PC-9 (cell line): ENCODE measurements around the gene NKX6-2. TPM values are rescaled to one million over a fixed set of nuclear protein-coding genes. Genes with fewer than 3 reads are reported as not detected.

Experiments
- BruUV-seq: library from RNA; stranded (reverse); fragments of 400-500 nt; replicated peaks from 2 replicates; lab custom pipeline; 2021; lab: Mats Ljungman, UMichigan
- CTCF ChIA-PET: fragments of 300-600 bp; sonication (Branson Sonifier 250); formaldehyde crosslinking; loops from one replicate; lab custom pipeline; 2022; ENCODE audit warnings: antibody characterized with exemption; lab: Charles Lee
- POLR2A ChIA-PET: fragments of 300-600 bp; sonication (Branson Sonifier 250); formaldehyde crosslinking; loops from one replicate; lab custom pipeline; 2022; ENCODE audit warnings: antibody characterized with exemption; ENCODE audit not compliant: unreplicated experiment; lab: Charles Lee
- DNase-seq, 2 experiments: peaks; one replicate each; pipeline versions ENCODE4 v3.0.0 to v3.0.0-alpha.2; 2015 to 2022; ENCODE audit warnings: mixed read lengths in 1 of 2
- H2AFZ ChIP-seq: fragments of 200-600 bp; sonication (generic); 2 replicates; pipeline ENCODE4 v1.8.1; 2017; ENCODE audit warnings: antibody characterized with exemption
- H3F3A ChIP-seq: fragments of 200-600 bp; sonication (generic); 2 replicates; pipeline ENCODE4 v1.8.1; 2017; ENCODE audit warnings: antibody characterized with exemption, mild to moderate bottlenecking, low read depth; ENCODE audit not compliant: insufficient read depth
- H3K27ac ChIP-seq: fragments of 200-600 bp; sonication (generic); 2 replicates; pipeline ENCODE4 v1.6.1; 2016; ENCODE audit warnings: mixed run types
- H3K27me3 ChIP-seq: fragments of 200-600 bp; sonication (generic); 2 replicates; pipeline ENCODE4 v1.6.1; 2016; ENCODE audit warnings: low read depth, mixed run types; ENCODE audit not compliant: insufficient read depth
- H3K36me3 ChIP-seq: fragments of 200-600 bp; sonication (generic); 2 replicates; pipeline ENCODE4 v1.6.1; 2016; ENCODE audit warnings: low read depth, mixed run types
- H3K4me1 ChIP-seq: fragments of 200-600 bp; sonication (generic); replicated peaks from 2 replicates; pipeline ENCODE4 v1.6.1; 2016; ENCODE audit warnings: mixed run types; ENCODE audit not compliant: insufficient read depth
- H3K4me2 ChIP-seq: fragments of 200-600 bp; sonication (generic); 2 replicates; pipeline ENCODE4 v1.6.1; 2017; ENCODE audit warnings: mixed run types
- H3K4me3 ChIP-seq: fragments of 200-600 bp; sonication (generic); 2 replicates; pipeline ENCODE4 v1.6.1; 2016; ENCODE audit warnings: mixed run types
- H3K79me2 ChIP-seq: fragments of 200-600 bp; sonication (generic); 2 replicates; pipeline ENCODE4 v1.6.1; 2017; ENCODE audit warnings: low read depth, mixed run types
- H3K9me2 ChIP-seq: fragments of 200-600 bp; sonication (generic); 2 replicates; pipeline ENCODE4 v1.8.1; 2017; ENCODE audit warnings: mild to moderate bottlenecking; ENCODE audit not compliant: insufficient read depth
- H3K9me3 ChIP-seq: fragments of 200-600 bp; sonication (generic); 2 replicates; pipeline ENCODE4 v1.8.1; 2016; ENCODE audit warnings: low read depth; ENCODE audit not compliant: insufficient read depth
- H4K20me1 ChIP-seq: fragments of 200-600 bp; sonication (generic); 2 replicates; pipeline ENCODE4 v1.8.1; 2017; ENCODE audit not compliant: insufficient read depth
- CTCF ChIP-seq: fragments of 200-600 bp; sonication (generic); conservative IDR thresholded peaks from 2 replicates; pipeline ENCODE4 v1.6.1; 2017; ENCODE audit warnings: mixed run types, antibody characterized with exemption, mild to moderate bottlenecking, moderate library complexity
- EZH2 ChIP-seq: fragments of 200-600 bp; sonication (generic); IDR thresholded peaks from 2 replicates; pipeline ENCODE4 v1.8.0; 2017; ENCODE audit warnings: antibody characterized with exemption, low read depth
- intact Hi-C: fragments of 100-400 bp; cut with micrococcal nuclease; formaldehyde crosslinking; loops from one replicate; pipeline ENCODE4 v1.10.0; 2022; ENCODE audit not compliant: unreplicated experiment
- total RNA-seq: library from RNA; stranded (reverse); gene quantifications from 2 replicates; pipeline ENCODE4 v1.2.3, GENCODE V29; 2021

Gene NKX6-2
- total RNA-seq, 1 experiment from 2014 or later, result not detected

- Histone ChIP-seq H3K9me3 (no peaks in the 10 kb centered on the region), H3F3A (no peaks in the 10 kb centered on the region), H2AFZ (no peak overlapping the region), H3K79me2 (no peaks in the 10 kb centered on the region), H4K20me1 (no peaks in the 10 kb centered on the region), H3K9me2 (no peaks in the 10 kb centered on the region), H3K4me2 (no peak overlapping the region), H3K27ac (no peak overlapping the region), H3K4me3 (no peak overlapping the region), H3K27me3 (no peaks in the 10 kb centered on the region), H3K4me1 (no peaks in the 10 kb centered on the region), H3K36me3 (no peaks in the 10 kb centered on the region)
- no TSS peak for BruUV-seq
- intact Hi-C loops, result no loop called here
- DNase-seq, result no peak
- POLR2A ChIA-PET, result no interaction called here
- CTCF ChIA-PET, result no interaction called here
- TF ChIP-seq CTCF (no peak), EZH2 (no peak)
Measured at GRCh38 chr10:132783165-132783939, 2.6 kb downstream of the NKX6-2 start.

- Histone ChIP-seq H3K79me2 (no peaks in the 10 kb centered on the region), H3K9me2 (no peaks in the 10 kb centered on the region), H3K36me3 (no peaks in the 10 kb centered on the region), H3F3A (no peaks in the 10 kb centered on the region), H4K20me1 (no peaks in the 10 kb centered on the region), H3K4me2 (no peak overlapping the region), H3K27ac (no peak overlapping the region), H3K4me3 (no peak overlapping the region), H3K9me3 (no peaks in the 10 kb centered on the region), H2AFZ (no peak overlapping the region), H3K4me1 (no peaks in the 10 kb centered on the region), H3K27me3 (no peaks in the 10 kb centered on the region)
- DNase-seq, result no peak
- intact Hi-C loops, result no loop called here
- TF ChIP-seq CTCF, result no peak
- TF ChIP-seq EZH2, result no peak
- POLR2A ChIA-PET, result no interaction called here
- CTCF ChIA-PET, result no interaction called here
- BruUV-seq, result no TSS peak
Measured at GRCh38 chr10:132781556-132781955, 4.4 kb downstream of the NKX6-2 start.

- H3K9me2 ChIP-seq, result no peaks in the 10 kb centered on the region
- H3K9me3 ChIP-seq, result no peaks in the 10 kb centered on the region
- no peaks in the 10 kb centered on the region for H3K4me1 ChIP-seq
- DNase-seq, result no peak
- no peak overlapping the region for H3K27ac ChIP-seq
- H3K79me2 ChIP-seq, result no peaks in the 10 kb centered on the region
- H2AFZ ChIP-seq, result no peak overlapping the region
- no peaks in the 10 kb centered on the region for H4K20me1 ChIP-seq
- BruUV-seq, result no TSS peak
- no peaks in the 10 kb centered on the region for H3K36me3 ChIP-seq
- H3K27me3 ChIP-seq, result no peaks in the 10 kb centered on the region
- H3K4me2 ChIP-seq, result no peak overlapping the region
- TF ChIP-seq CTCF (no peak), EZH2 (no peak)
- H3K4me3 ChIP-seq, result no peak overlapping the region
- ChIA-PET POLR2A (no interaction called here), CTCF (no interaction called here)
- no peaks in the 10 kb centered on the region for H3F3A ChIP-seq
- intact Hi-C loops, result no loop called here
Measured at GRCh38 chr10:132780356-132780755, 5.6 kb downstream of the NKX6-2 start.
